ENCODE measurements around the gene ASB16.

GRCh38 chr17:44217738-44218343 is 47.3 kb downstream of the ASB16 start:
- no peak for TF ChIP-seq POLR2AphosphoS5 (IDR thresholded peaks at IDR 0.05)
- TF ChIP-seq MXI1 (conservative IDR thresholded peaks at IDR 0.05; ENCODE audit: poor library complexity, severe bottlenecking) = no peak
- TF ChIP-seq SMC3 (conservative IDR thresholded peaks at IDR 0.05; ENCODE audit: poor library complexity) = no peak
